Endodermal cell (in vitro differentiated cells): ENCODE results near the gene TRIM32. TPM values are rescaled to one million over a fixed set of nuclear protein-coding genes. Genes with fewer than 3 reads are reported as not detected.
A peak's percentile ranks its signal among the peaks of the same experiment; 100 is the strongest.

Experiments
- DNase-seq: peaks from one replicate; pipeline ENCODE4 v3.0.0-alpha.2; 2017
- H3K27ac ChIP-seq: 2 replicates; pipeline ENCODE4 v1.5.1; 2013; ENCODE audit warnings: mild to moderate bottlenecking, low read depth, low read length, moderate library complexity
- H3K27me3 ChIP-seq: 2 replicates; pipeline ENCODE4 v1.6.1; 2013; ENCODE audit warnings: mild to moderate bottlenecking, low read length, moderate library complexity; ENCODE audit not compliant: insufficient read depth, control insufficient read depth, poor library complexity, severe bottlenecking
- H3K36me3 ChIP-seq: 2 replicates; pipeline ENCODE4 v1.7.0; 2013; ENCODE audit warnings: mild to moderate bottlenecking, low read length, moderate library complexity; ENCODE audit not compliant: control insufficient read depth, insufficient read depth
- H3K4me1 ChIP-seq: one replicate; pipeline ENCODE4 v1.7.0; 2013; ENCODE audit warnings: low read length; ENCODE audit not compliant: control insufficient read depth, insufficient read depth
- H3K4me3 ChIP-seq: 2 replicates; pipeline ENCODE4 v1.5.1; 2013; ENCODE audit warnings: mild to moderate bottlenecking, low read length, moderate library complexity
- H3K9ac ChIP-seq: 2 replicates; pipeline ENCODE4 v1.6.1; 2013; ENCODE audit warnings: mild to moderate bottlenecking, low read length, moderate library complexity; ENCODE audit not compliant: poor library complexity, severe bottlenecking; ENCODE audit errors: extremely low read depth
- H3K9me3 ChIP-seq: 2 replicates; pipeline ENCODE4 v1.6.1; 2013; ENCODE audit warnings: mild to moderate bottlenecking, low read length, moderate library complexity; ENCODE audit not compliant: control insufficient read depth
- H3K27ac Mint-ChIP-seq: 2 replicates; pipeline ENCODE4 v1.8.0; 2020; ENCODE audit warnings: mixed read lengths
- H3K27me3 Mint-ChIP-seq: 2 replicates; pipeline ENCODE4 v1.8.0; 2021; ENCODE audit warnings: mild to moderate bottlenecking, mixed read lengths; ENCODE audit not compliant: insufficient read depth
- H3K36me3 Mint-ChIP-seq: 2 replicates; pipeline ENCODE4 v1.8.0; 2020; ENCODE audit warnings: low read depth, mixed read lengths
- H3K4me1 Mint-ChIP-seq: 2 replicates; pipeline ENCODE4 v1.8.0; 2020; ENCODE audit warnings: mixed read lengths
- H3K4me3 Mint-ChIP-seq: 2 replicates; pipeline ENCODE4 v1.8.0; 2020; ENCODE audit warnings: mild to moderate bottlenecking, moderate library complexity, mixed read lengths
- H3K9me3 Mint-ChIP-seq: 2 replicates; pipeline ENCODE4 v1.8.0; 2020; ENCODE audit warnings: mild to moderate bottlenecking, mixed read lengths
- WGBS, 2 experiments: methylation state at CpG; one replicate each; pipeline versions ENCODE4 v1.1.5 to v1.1.7; 2013; ENCODE audit warnings: missing lambda C conversion rate in 2 of 2, mixed read lengths in 1 of 2; ENCODE audit not compliant: insufficient coverage in 1 of 2, insufficient read length in 1 of 2; 5-methylcytosine and 5-hydroxymethylcytosine counted together
- total RNA-seq, 2 donors: library from RNA; stranded (reverse); fragmentation: NEBNext Ultra II Directional in 1 of 2; extraction: Animal tissue kit (Norgen Biotek cat#: 25700) in 1 of 2; gene quantifications; 2 replicates in 1 of 2; 3 replicates in 1 of 2; pipeline ENCODE4 v1.2.1, GENCODE V29; 2021
- TF ChIP-seq, protein P1 (sequence below): fragments of 200-600 bp; sonication (generic); conservative IDR thresholded peaks from 2 replicates; pipeline ENCODE4 v1.5.0; 2021; ENCODE audit warnings: antibody characterized with exemption, mild to moderate bottlenecking

TRIM32 gene
- total RNA-seq, 2 donors from 2014 or later, result 28.0 to 31.3 TPM

DNA sequence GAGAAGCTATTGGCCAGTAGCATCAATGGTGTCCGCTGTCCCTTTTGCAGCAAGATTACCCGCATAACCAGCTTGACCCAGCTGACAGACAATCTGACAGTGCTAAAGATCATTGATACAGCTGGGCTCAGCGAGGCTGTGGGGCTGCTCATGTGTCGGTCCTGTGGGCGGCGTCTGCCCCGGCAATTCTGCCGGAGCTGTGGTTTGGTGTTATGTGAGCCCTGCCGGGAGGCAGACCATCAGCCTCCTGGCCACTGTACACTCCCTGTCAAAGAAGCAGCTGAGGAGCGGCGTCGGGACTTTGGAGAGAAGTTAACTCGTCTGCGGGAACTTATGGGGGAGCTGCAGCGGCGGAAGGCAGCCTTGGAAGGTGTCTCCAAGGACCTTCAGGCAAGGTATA is 10.8 kb downstream of the TRIM32 start:
- DNase-seq, result no peak
- Histone ChIP-seq H3K4me3 (no peak overlapping the region), H3K9ac (no peak overlapping the region), H3K27ac (no peak overlapping the region), H3K36me3 (peaks cover 79% of the 10 kb centered on the region), H3K4me1 (peaks cover 3% of the 10 kb centered on the region), H3K9me3 (peaks cover 4% of the 10 kb centered on the region), H3K27me3 (no peaks in the 10 kb centered on the region)
- no peak overlapping the region for H3K4me3 Mint-ChIP-seq
- H3K27ac Mint-ChIP-seq, result no peak overlapping the region
- no peaks in the 10 kb centered on the region for H3K27me3 Mint-ChIP-seq
- H3K9me3 Mint-ChIP-seq, result peaks cover 3% of the 10 kb centered on the region
- peaks cover 62% of the 10 kb centered on the region for H3K36me3 Mint-ChIP-seq
- TF ChIP-seq, protein P1, sequence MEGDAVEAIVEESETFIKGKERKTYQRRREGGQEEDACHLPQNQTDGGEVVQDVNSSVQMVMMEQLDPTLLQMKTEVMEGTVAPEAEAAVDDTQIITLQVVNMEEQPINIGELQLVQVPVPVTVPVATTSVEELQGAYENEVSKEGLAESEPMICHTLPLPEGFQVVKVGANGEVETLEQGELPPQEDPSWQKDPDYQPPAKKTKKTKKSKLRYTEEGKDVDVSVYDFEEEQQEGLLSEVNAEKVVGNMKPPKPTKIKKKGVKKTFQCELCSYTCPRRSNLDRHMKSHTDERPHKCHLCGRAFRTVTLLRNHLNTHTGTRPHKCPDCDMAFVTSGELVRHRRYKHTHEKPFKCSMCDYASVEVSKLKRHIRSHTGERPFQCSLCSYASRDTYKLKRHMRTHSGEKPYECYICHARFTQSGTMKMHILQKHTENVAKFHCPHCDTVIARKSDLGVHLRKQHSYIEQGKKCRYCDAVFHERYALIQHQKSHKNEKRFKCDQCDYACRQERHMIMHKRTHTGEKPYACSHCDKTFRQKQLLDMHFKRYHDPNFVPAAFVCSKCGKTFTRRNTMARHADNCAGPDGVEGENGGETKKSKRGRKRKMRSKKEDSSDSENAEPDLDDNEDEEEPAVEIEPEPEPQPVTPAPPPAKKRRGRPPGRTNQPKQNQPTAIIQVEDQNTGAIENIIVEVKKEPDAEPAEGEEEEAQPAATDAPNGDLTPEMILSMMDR, result no peak
- WGBS, 2 experiments, result 97% methylated on average over 9 to 16 of the region's 16 CpGs
- H3K4me1 Mint-ChIP-seq, result peaks cover 15% of the 10 kb centered on the region

GRCh38 chr9:116700279-116700678 is 13.2 kb downstream of the TRIM32 start:
- no peaks in the 10 kb centered on the region for H3K27me3 Mint-ChIP-seq
- no peak for DNase-seq
- no peak overlapping the region for H3K4me3 Mint-ChIP-seq
- Histone ChIP-seq H3K4me3 (no peak overlapping the region), H3K4me1 (peaks cover 7% of the 10 kb centered on the region), H3K36me3 (peaks cover 69% of the 10 kb centered on the region), H3K27me3 (no peaks in the 10 kb centered on the region), H3K9me3 (peaks cover 6% of the 10 kb centered on the region), H3K27ac (no peak overlapping the region), H3K9ac (no peak overlapping the region)
- peaks cover 15% of the 10 kb centered on the region for H3K4me1 Mint-ChIP-seq
- 90 to 94% methylated on average over 1 of the region's 1 CpG for WGBS, 2 experiments
- H3K9me3 Mint-ChIP-seq, result peaks cover 4% of the 10 kb centered on the region
- TF ChIP-seq, protein P1, result no peak
- no peak overlapping the region for H3K27ac Mint-ChIP-seq
- peaks cover 53% of the 10 kb centered on the region for H3K36me3 Mint-ChIP-seq

- H3K4me3 Mint-ChIP-seq, result no peak overlapping the region
- peaks cover 6% of the 10 kb centered on the region for H3K9me3 ChIP-seq
- peaks cover 62% of the 10 kb centered on the region for H3K36me3 ChIP-seq
- 88 to 95% methylated on average over 1 to 2 of the region's 2 CpGs for WGBS, 2 experiments
- peaks cover 4% of the 10 kb centered on the region for H3K9me3 Mint-ChIP-seq
- peak overlapping the region; percentile 4 for H3K4me3 ChIP-seq
- no peaks in the 10 kb centered on the region for H3K27me3 Mint-ChIP-seq
- no peak overlapping the region for H3K27ac Mint-ChIP-seq
- no peak overlapping the region for H3K9ac ChIP-seq
- peaks cover 53% of the 10 kb centered on the region for H3K36me3 Mint-ChIP-seq
- H3K4me1 ChIP-seq, result peaks cover 9% of the 10 kb centered on the region
- DNase-seq, result no peak
- no peak overlapping the region for H3K27ac ChIP-seq
- H3K4me1 Mint-ChIP-seq, result peaks cover 20% of the 10 kb centered on the region
- TF ChIP-seq, protein P1, result no peak
- H3K27me3 ChIP-seq, result no peaks in the 10 kb centered on the region
Observed at GRCh38 chr9:116700882-116701865, 14.1 kb downstream of the TRIM32 start.
